B cell (primary cell): ENCODE results near the gene ERAP2. TPM values are rescaled to one million over a fixed set of nuclear protein-coding genes. Genes with fewer than 3 reads are reported as not detected.
A peak's percentile ranks its signal among the peaks of the same experiment; 100 is the strongest.

Source experiments
- ATAC-seq: fragments of 200-7000 bp; cut with Tn5 transposase; one replicate; pipeline ENCODE4 v1.10.0; 2021; ENCODE audit warnings: low read depth, mild to moderate bottlenecking, moderate number of reproducible peaks, moderate library complexity
- CTCF ChIA-PET: fragments of 350-600 bp; sonication (Branson Sonifier 250); formaldehyde crosslinking; loops from one replicate; lab custom pipeline; 2021; ENCODE audit warnings: antibody characterized with exemption, inconsistent platforms; lab: Charles Lee
- POLR2A ChIA-PET: fragments of 350-600 bp; sonication (Branson Sonifier 250); formaldehyde crosslinking; loops from one replicate; lab custom pipeline; 2021; ENCODE audit warnings: antibody characterized with exemption; lab: Charles Lee
- DNase-seq: peaks from one replicate; pipeline ENCODE4 v3.0.0; 2013
- H2AFZ ChIP-seq: 2 replicates; pipeline ENCODE4 v1.6.1; 2012; ENCODE audit warnings: mild to moderate bottlenecking, low read depth, low read length; ENCODE audit not compliant: insufficient read depth, poor library complexity, severe bottlenecking
- H3K27ac ChIP-seq, 2 donors: 1 replicate in 1 of 2; 2 replicates in 1 of 2; pipeline ENCODE4 v1.5.1; 2012 to 2013; ENCODE audit warnings: low read length in 2 of 2, mild to moderate bottlenecking in 2 of 2, moderate library complexity in 1 of 2
- H3K27me3 ChIP-seq, 4 experiments: fragments of 200-600 bp in 1 of 4; sonication (generic) in 1 of 4; replicated peaks in 1 of 4; 1 replicate in 2 of 4; 2 replicates in 2 of 4; pipeline versions ENCODE4 v1.6.1 to v1.7.0; 2013 to 2016; ENCODE audit warnings: low read length in 3 of 4, mild to moderate bottlenecking in 2 of 4, mixed read lengths in 1 of 4, moderate library complexity in 1 of 4; ENCODE audit not compliant: insufficient read depth in 4 of 4, control insufficient read depth in 3 of 4; ENCODE audit errors: control extremely low read depth in 1 of 4
- H3K36me3 ChIP-seq, 2 experiments: replicated peaks in 1 of 2; 1 replicate in 1 of 2; 2 replicates in 1 of 2; pipeline versions ENCODE4 v1.6.1 to v1.7.1; 2013; ENCODE audit warnings: low read length in 1 of 2; ENCODE audit not compliant: insufficient read depth in 2 of 2, control insufficient read depth in 1 of 2; ENCODE audit errors: control extremely low read depth in 1 of 2, extremely low read depth in 1 of 2
- H3K4me1 ChIP-seq, 2 donors: fragments of 200-600 bp in 1 of 2; sonication (generic) in 1 of 2; 1 replicate in 1 of 2; 2 replicates in 1 of 2; pipeline versions ENCODE4 v1.5.1 to v1.6.1; 2013 to 2017; ENCODE audit warnings: low read length in 2 of 2; ENCODE audit not compliant: control insufficient read depth in 2 of 2, insufficient read depth in 2 of 2
- H3K4me2 ChIP-seq: replicated peaks from 2 replicates; pipeline ENCODE3; 2012; ENCODE audit warnings: mild to moderate bottlenecking, low read depth, low read length; ENCODE audit not compliant: poor library complexity, severe bottlenecking
- H3K4me3 ChIP-seq, 5 experiments: fragments of 200-600 bp in 1 of 5; sonication (generic) in 1 of 5; 1 replicate in 3 of 5; 2 replicates in 2 of 5; pipeline versions ENCODE4 v1.5.1 to v1.7.0; 2011 to 2016; ENCODE audit warnings: low read length in 4 of 5, mild to moderate bottlenecking in 4 of 5, low read depth in 2 of 5, control low read depth in 1 of 5, moderate library complexity in 1 of 5; ENCODE audit not compliant: insufficient read depth in 1 of 5; ENCODE audit errors: control extremely low read depth in 1 of 5, extremely low read depth in 1 of 5
- H3K79me2 ChIP-seq: fragments of 200-600 bp; sonication (generic); one replicate; pipeline ENCODE4 v1.6.0; 2016; ENCODE audit warnings: low read length; ENCODE audit not compliant: control insufficient read depth, insufficient read depth
- H3K9ac ChIP-seq: fragments of 200-600 bp; sonication (generic); 2 replicates; pipeline ENCODE4 v1.6.1; 2017; ENCODE audit warnings: mild to moderate bottlenecking, low read length, moderate library complexity
- H3K9me3 ChIP-seq, 3 donors: one replicate each; pipeline versions ENCODE4 v1.6.1 to v1.7.1; 2013; ENCODE audit warnings: low read length in 2 of 3; ENCODE audit not compliant: control insufficient read depth in 2 of 3, insufficient read depth in 1 of 3; ENCODE audit errors: control extremely low read depth in 1 of 3
- H4K20me1 ChIP-seq: 2 replicates; pipeline ENCODE4 v1.6.0; 2012; ENCODE audit warnings: mild to moderate bottlenecking, low read length; ENCODE audit not compliant: insufficient read depth, control insufficient read depth, poor library complexity, severe bottlenecking
- H3K27ac Mint-ChIP-seq: one replicate; pipeline ENCODE4 v1.8.0; 2021; ENCODE audit warnings: mixed read lengths
- H3K27me3 Mint-ChIP-seq: one replicate; pipeline ENCODE4 v1.8.0; 2021; ENCODE audit warnings: mixed read lengths
- H3K4me1 Mint-ChIP-seq: one replicate; pipeline ENCODE4 v1.8.0; 2021; ENCODE audit warnings: mixed read lengths
- H3K4me3 Mint-ChIP-seq: one replicate; pipeline ENCODE4 v1.8.0; 2021; ENCODE audit warnings: mixed read lengths
- H3K9me3 Mint-ChIP-seq: one replicate; pipeline ENCODE4 v1.8.0; 2022; ENCODE audit warnings: mixed read lengths; ENCODE audit not compliant: insufficient read depth
- EZH2 ChIP-seq: IDR thresholded peaks from 2 replicates; pipeline ENCODE4 v1.6.1; 2012; ENCODE audit warnings: borderline replicate concordance, low read depth, mild to moderate bottlenecking, moderate library complexity, low read length; ENCODE audit not compliant: insufficient read depth, poor library complexity, severe bottlenecking
- WGBS: methylation state at CpG from one replicate; pipeline ENCODE4 v1.1.5; 2013; ENCODE audit warnings: missing lambda C conversion rate; ENCODE audit not compliant: insufficient coverage; 5-methylcytosine and 5-hydroxymethylcytosine counted together
- intact Hi-C: fragments of 100-400 bp; cut with micrococcal nuclease; formaldehyde crosslinking; loops from one replicate; pipeline ENCODE4 v1.10.0; 2022
- polyA plus RNA-seq: library from polyadenylated mRNA; depleted of rRNA; stranded (reverse); fragments of >200 nt; gene quantifications from 2 replicates; pipeline ENCODE4 v1.2.3, GENCODE V29; 2012
- total RNA-seq, 2 donors: library from RNA; stranded (reverse); fragments of 120-200 nt in 1 of 2; gene quantifications; 1 replicate in 1 of 2; 2 replicates in 1 of 2; pipeline versions ENCODE4 v1.2.3 to v1.2.4, GENCODE V29; 2013 to 2022
- TF ChIP-seq, protein P1 (sequence below): fragments of 200-600 bp; IDR thresholded peaks from one replicate; pipeline ENCODE4 v1.8.0; 2022; ENCODE audit warnings: antibody characterized with exemption, mild to moderate bottlenecking

The ERAP2 gene
- total and polyA plus RNA-seq, 2 donors (not counting 1 experiment from before 2014, with no cell fraction given): 18.5 to 74.2 TPM

- peak; percentile 77 for DNase-seq
- no peaks in the 10 kb centered on the region for H3K9me3 ChIP-seq
- ATAC-seq: peak; percentile 84
- no peaks in the 10 kb centered on the region for H4K20me1 ChIP-seq
- H3K4me2 ChIP-seq: peak overlapping the region; percentile 10
- peaks cover 31 to 37% of the 10 kb centered on the region in 2 donors for H3K4me1 ChIP-seq
- H3K27ac ChIP-seq: no peak overlapping the region
- H3K27me3 ChIP-seq: no peaks in the 10 kb centered on the region
- no peaks in the 10 kb centered on the region for H3K36me3 ChIP-seq
- H3K79me2 ChIP-seq: peaks cover 17% of the 10 kb centered on the region
- no peak overlapping the region for H3K9ac ChIP-seq
- intact Hi-C loops: loop anchor here (1.0 to 2.0 kb wide), 6 partner anchors 12 to 294 kb away; partner anchors contain the start of gene LIX1
- H3K9me3 Mint-ChIP-seq: no peaks in the 10 kb centered on the region
- H3K4me3 Mint-ChIP-seq: no peak overlapping the region
- no peak overlapping the region for H3K4me3 ChIP-seq
- POLR2A ChIA-PET: interaction anchor here (1.1 to 1.6 kb wide), 3 partner anchors 27 to 67 kb away, joined by 4 to 9 read pairs (median 5); partner anchors contain the start of genes ERAP1 and LNPEP
- peaks cover 46% of the 10 kb centered on the region for H3K4me1 Mint-ChIP-seq
- 74% methylated on average over 4 of the region's 6 CpGs for WGBS
- CTCF ChIA-PET: interaction anchor here (0.6 to 13.0 kb wide), 78 partner anchors 8 to 311 kb away, joined by 3 to 288 read pairs (median 6); partner anchors contain the start of genes ERAP1, LIX1 and LNPEP
- H3K27me3 Mint-ChIP-seq: no peaks in the 10 kb centered on the region
- peak overlapping the region; percentile 4 for H3K27ac Mint-ChIP-seq
- no peak overlapping the region for H2AFZ ChIP-seq
- TF ChIP-seq EZH2: no peak
- TF ChIP-seq, protein P1, sequence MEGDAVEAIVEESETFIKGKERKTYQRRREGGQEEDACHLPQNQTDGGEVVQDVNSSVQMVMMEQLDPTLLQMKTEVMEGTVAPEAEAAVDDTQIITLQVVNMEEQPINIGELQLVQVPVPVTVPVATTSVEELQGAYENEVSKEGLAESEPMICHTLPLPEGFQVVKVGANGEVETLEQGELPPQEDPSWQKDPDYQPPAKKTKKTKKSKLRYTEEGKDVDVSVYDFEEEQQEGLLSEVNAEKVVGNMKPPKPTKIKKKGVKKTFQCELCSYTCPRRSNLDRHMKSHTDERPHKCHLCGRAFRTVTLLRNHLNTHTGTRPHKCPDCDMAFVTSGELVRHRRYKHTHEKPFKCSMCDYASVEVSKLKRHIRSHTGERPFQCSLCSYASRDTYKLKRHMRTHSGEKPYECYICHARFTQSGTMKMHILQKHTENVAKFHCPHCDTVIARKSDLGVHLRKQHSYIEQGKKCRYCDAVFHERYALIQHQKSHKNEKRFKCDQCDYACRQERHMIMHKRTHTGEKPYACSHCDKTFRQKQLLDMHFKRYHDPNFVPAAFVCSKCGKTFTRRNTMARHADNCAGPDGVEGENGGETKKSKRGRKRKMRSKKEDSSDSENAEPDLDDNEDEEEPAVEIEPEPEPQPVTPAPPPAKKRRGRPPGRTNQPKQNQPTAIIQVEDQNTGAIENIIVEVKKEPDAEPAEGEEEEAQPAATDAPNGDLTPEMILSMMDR: peak; percentile 93
Observed at GRCh38 chr5:96868603-96869371, 7.5 kb upstream of the ERAP2 start.

- H3K4me1 ChIP-seq: peaks cover 31 to 37% of the 10 kb centered on the region in 2 donors
- no peaks in the 10 kb centered on the region for H3K27me3 Mint-ChIP-seq
- H3K27ac Mint-ChIP-seq: peak overlapping the region; percentile 68
- ATAC-seq: no peak
- H3K27me3 ChIP-seq: no peaks in the 10 kb centered on the region
- peak overlapping the region; percentile 48 for H3K4me2 ChIP-seq
- H3K9ac ChIP-seq: no peak overlapping the region
- peaks cover 49% of the 10 kb centered on the region for H3K4me1 Mint-ChIP-seq
- H3K4me3 ChIP-seq: no peak overlapping the region
- intact Hi-C loops: loop anchor here (1.0 to 2.0 kb wide), 6 partner anchors 11 to 293 kb away; partner anchors contain the start of gene LIX1
- no peak overlapping the region for H3K27ac ChIP-seq
- POLR2A ChIA-PET: interaction anchor here (1.1 to 1.6 kb wide), 3 partner anchors 27 to 67 kb away, joined by 4 to 9 read pairs (median 5); partner anchors contain the start of genes ERAP1 and LNPEP
- no peak overlapping the region for H2AFZ ChIP-seq
- TF ChIP-seq, protein P1: no peak
- TF ChIP-seq EZH2: no peak
- no peaks in the 10 kb centered on the region for H3K9me3 ChIP-seq
- H3K4me3 Mint-ChIP-seq: peak overlapping the region; percentile 70
- CTCF ChIA-PET: interaction anchor here (0.6 to 13.0 kb wide), 73 partner anchors 8 to 533 kb away, joined by 3 to 288 read pairs (median 6); partner anchors contain the start of genes ERAP1, LIX1 and LNPEP
- no peaks in the 10 kb centered on the region for H3K36me3 ChIP-seq
- no peak for DNase-seq
- no peaks in the 10 kb centered on the region for H4K20me1 ChIP-seq
- peaks cover 19% of the 10 kb centered on the region for H3K79me2 ChIP-seq
- no peaks in the 10 kb centered on the region for H3K9me3 Mint-ChIP-seq
Observed at GRCh38 chr5:96869372-96869641, 7.0 kb upstream of the ERAP2 start.
